Breast epithelium (tissue), 4 donors: ENCODE measurements around the gene SF3A2. TPM values are rescaled to one million over a fixed set of nuclear protein-coding genes. Genes with fewer than 3 reads are reported as not detected.

Experiments used
- DNase-seq, 2 donors: peaks; one replicate each; pipeline ENCODE4 v3.0.0-alpha.2; 2019; ENCODE audit warnings: low spot score in 2 of 2
- H3K27ac ChIP-seq, 2 donors: fragments of 200-600 bp; sonication (generic) in 1 of 2; one replicate each; pipeline ENCODE4 v1.5.1; 2016 to 2019; ENCODE audit warnings: mild to moderate bottlenecking in 1 of 2
- H3K27me3 ChIP-seq, 2 donors: fragments of 200-600 bp; sonication (generic) in 1 of 2; one replicate each; pipeline versions ENCODE4 v1.5.1 to v1.6.0; 2017 to 2019; ENCODE audit warnings: control low read depth in 1 of 2, mild to moderate bottlenecking in 1 of 2
- H3K36me3 ChIP-seq: fragments of 200-600 bp; one replicate; pipeline ENCODE4 v1.5.1; 2019
- H3K4me1 ChIP-seq, 2 donors: fragments of 200-600 bp; sonication (generic); one replicate each; pipeline ENCODE4 v1.5.1; 2016 to 2019; ENCODE audit warnings: control low read depth in 1 of 2
- H3K4me3 ChIP-seq, 3 donors: fragments of 200-600 bp; sonication (generic); 1 replicate in 2 of 3; 2 replicates in 1 of 3; pipeline ENCODE4 v1.5.1; 2016 to 2019; ENCODE audit warnings: mild to moderate bottlenecking in 3 of 3, moderate library complexity in 2 of 3
- H3K9me3 ChIP-seq, 2 donors: fragments of 200-600 bp; sonication (generic) in 1 of 2; one replicate each; pipeline ENCODE4 v1.5.1; 2016 to 2019; ENCODE audit warnings: control low read depth in 1 of 2
- CTCF ChIP-seq, 3 donors: fragments of 450-650 bp; IDR thresholded peaks; one replicate each; pipeline ENCODE4 v1.5.1; 2016 to 2017; ENCODE audit warnings: antibody characterized with exemption in 3 of 3, mild to moderate bottlenecking in 3 of 3, moderate library complexity in 3 of 3
- POLR2A ChIP-seq: fragments of 450-650 bp; IDR thresholded peaks from one replicate; pipeline ENCODE4 v1.6.1; 2016; ENCODE audit warnings: antibody characterized with exemption, mild to moderate bottlenecking, moderate library complexity
- POLR2AphosphoS5 ChIP-seq, 3 donors: sonication (generic); formaldehyde crosslinking; IDR thresholded peaks; one replicate each; pipeline ENCODE4 v1.6.1; 2017; ENCODE audit warnings: antibody characterized with exemption in 3 of 3
- intact Hi-C: fragments of 100-400 bp; cut with DNase I; formaldehyde crosslinking; loops from one replicate; pipeline ENCODE4 v1.15.1; 2023; ENCODE audit warnings: low total_unique reads
- total RNA-seq, 3 donors: library from RNA; depleted of rRNA; stranded (reverse); fragments of >200 nt; gene quantifications; one replicate each; pipeline ENCODE4 v1.1.0, GENCODE V29; 2016

SF3A2 gene
- total RNA-seq, 3 donors from 2014 or later, result 32.6 to 38.0 (median 33.3) TPM

DNA sequence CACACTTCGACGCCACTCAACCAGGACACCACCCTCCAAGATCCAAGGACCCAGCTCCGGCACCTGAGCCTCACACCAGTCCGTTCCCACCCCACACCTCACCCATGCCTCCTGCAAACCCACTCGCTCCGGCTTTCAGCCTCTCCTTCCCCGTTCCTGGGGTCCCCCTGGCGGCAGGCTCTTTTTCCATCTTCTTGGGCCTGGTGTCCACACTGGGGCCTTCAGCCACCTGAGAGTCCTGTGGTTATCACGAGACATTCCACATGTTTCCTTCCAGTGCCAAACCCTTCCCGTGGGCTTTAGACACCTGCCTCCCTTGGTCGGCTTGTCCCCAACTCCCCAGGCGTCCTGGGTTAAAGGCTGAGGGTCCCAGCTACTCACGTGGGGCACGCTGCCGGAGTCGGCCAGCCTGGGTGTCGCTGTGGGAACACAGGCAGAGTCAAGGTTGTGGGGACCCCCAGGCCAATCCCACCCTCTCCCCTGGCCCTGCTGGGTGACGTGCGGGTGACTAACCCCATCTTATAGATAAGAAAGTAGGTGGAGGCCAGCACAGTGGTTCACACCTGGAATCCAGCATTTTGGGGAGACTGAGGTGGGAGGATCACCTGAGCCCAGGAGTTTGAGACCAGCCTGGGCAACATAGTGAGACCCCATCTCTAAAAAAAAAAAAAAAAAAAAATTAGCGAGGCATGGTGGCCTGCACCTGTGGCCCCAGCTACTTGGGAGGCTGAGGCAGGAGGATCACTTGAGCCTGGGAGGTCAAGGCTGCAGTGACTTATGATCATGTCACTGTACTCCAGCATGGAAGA lies 17.6 kb downstream of the SF3A2 start:
- H3K4me3 ChIP-seq, result no peak overlapping the region
- H3K9me3 ChIP-seq, result no peaks in the 10 kb centered on the region
- TF ChIP-seq CTCF (IDR thresholded peaks at IDR 0.05) (no peak), POLR2AphosphoS5 (IDR thresholded peaks at IDR 0.05) (no peak), POLR2A (no peak)
- intact Hi-C loops, result no loop called here
- H3K4me1 ChIP-seq, result peaks cover 6 to 13% of the 10 kb centered on the region in 2 donors
- H3K27me3 ChIP-seq, result peaks cover 25 to 47% of the 10 kb centered on the region in 2 donors
- no peaks in the 10 kb centered on the region for H3K36me3 ChIP-seq
- DNase-seq, result no peak
- no peak overlapping the region for H3K27ac ChIP-seq

GRCh38 chr19:2255112-2255845 lies 18.7 kb downstream of the SF3A2 start:
- no peak overlapping the region for H3K27ac ChIP-seq
- no peaks in the 10 kb centered on the region for H3K36me3 ChIP-seq
- intact Hi-C loops, result no loop called here
- no peak overlapping the region for H3K4me3 ChIP-seq
- peaks cover 6 to 13% of the 10 kb centered on the region in 2 donors for H3K4me1 ChIP-seq
- DNase-seq, result no peak
- peaks cover 25 to 36% of the 10 kb centered on the region in 2 donors for H3K27me3 ChIP-seq
- H3K9me3 ChIP-seq, result no peaks in the 10 kb centered on the region
- TF ChIP-seq CTCF (IDR thresholded peaks at IDR 0.05) (no peak), POLR2A (no peak)

DNA sequence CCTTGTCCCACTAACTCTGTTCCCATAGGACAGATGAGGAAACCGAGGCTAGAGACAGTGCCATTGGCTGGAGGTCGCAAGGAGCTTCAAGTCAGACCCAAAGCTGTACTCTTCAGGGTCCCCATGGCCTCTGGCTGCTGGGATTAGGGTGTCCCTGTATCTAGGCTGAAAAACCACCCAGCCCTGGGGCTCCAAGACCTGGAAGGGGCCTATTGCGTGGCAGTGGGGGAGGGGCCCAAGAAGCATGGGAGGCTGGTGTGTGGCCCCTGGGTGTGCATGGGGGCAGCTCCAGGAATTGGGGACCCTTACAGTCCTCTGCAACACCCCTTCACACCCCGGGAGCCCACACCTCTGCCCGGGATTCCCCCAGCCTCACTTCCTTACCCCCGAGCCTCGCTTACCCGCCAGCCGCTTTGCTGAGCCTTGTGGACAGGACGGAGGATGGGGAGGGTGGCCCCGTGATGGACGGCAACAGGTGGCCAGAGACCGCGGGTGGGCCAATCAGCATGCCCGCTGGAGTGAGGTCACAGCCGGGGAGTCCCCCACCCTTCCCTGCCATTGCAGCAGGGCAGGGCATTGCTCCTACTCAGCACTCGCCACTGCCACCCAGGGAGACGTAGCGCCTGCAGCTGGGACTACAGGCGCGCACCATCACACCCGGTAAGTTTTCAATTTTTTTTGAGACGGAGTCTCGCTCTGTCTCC lies 19.5 kb downstream of the SF3A2 start, which contains the start of gene JSRP1:
Gene JSRP1 (minus strand): TSS at position 436 of the 704 bp plus-strand sequence. CDS start 1,103 bp downstream, outside the sequence.
- no peaks in the 10 kb centered on the region for H3K36me3 ChIP-seq
- intact Hi-C loops, result no loop called here
- DNase-seq, result no peak
- H3K4me3 ChIP-seq, result no peak within 1 kb of the TSS
- H3K27me3 ChIP-seq, result peaks cover 25 to 28% of the 10 kb centered on the region in 2 donors
- no peak for TF ChIP-seq POLR2AphosphoS5 (IDR thresholded peaks at IDR 0.05)
- TF ChIP-seq CTCF (IDR thresholded peaks at IDR 0.05), result no peak
- TF ChIP-seq POLR2A, result no peak
- H3K4me1 ChIP-seq, result peaks cover under 1 to 8% of the 10 kb centered on the region in 2 donors
- H3K27ac ChIP-seq, result no peak within 1 kb of the TSS
- no peaks in the 10 kb centered on the region for H3K9me3 ChIP-seq

- no peak for DNase-seq
- intact Hi-C loops, result no loop called here
- no peak overlapping the region for H3K27ac ChIP-seq
- no peaks in the 10 kb centered on the region for H3K4me1 ChIP-seq
- H3K9me3 ChIP-seq, result no peaks in the 10 kb centered on the region
- no peak overlapping the region for H3K4me3 ChIP-seq
- no peaks in the 10 kb centered on the region for H3K36me3 ChIP-seq
- TF ChIP-seq POLR2AphosphoS5 (IDR thresholded peaks at IDR 0.05), result no peak
- TF ChIP-seq CTCF (IDR thresholded peaks at IDR 0.05), result no peak
- TF ChIP-seq POLR2A, result no peak
- peaks cover 0 to 3% of the 10 kb centered on the region in 2 donors for H3K27me3 ChIP-seq
Observed at GRCh38 chr19:2259336-2259735, 22.7 kb downstream of the SF3A2 start.
